CD4-positive, alpha-beta T cell treated with Interferon gamma for 1 hour (primary cell): ENCODE measurements around the gene SPATA6L.
A peak's percentile ranks its signal among the peaks of the same experiment; 100 is the strongest.

Source experiments
- DNase-seq: peaks from one replicate; pipeline ENCODE4 v3.0.0-alpha.2; 2020

Gene SPATA6L

GRCh38 chr9:4666042-4666699 is at the start of gene SPATA6L:
TSS of gene SPATA6L (minus strand) at chr9:4666480. CDS start at chr9:4666250, 230 bp downstream.
- DNase-seq, result peak; percentile 18

- no peak for DNase-seq
Measured at GRCh38 chr9:4714266-4715016, 48.2 kb upstream of the SPATA6L start.

- no peak for DNase-seq
Measured at GRCh38 chr9:4713849-4714248, 47.6 kb upstream of the SPATA6L start.

- no peak for DNase-seq
Measured at GRCh38 chr9:4709380-4709779, 43.1 kb upstream of the SPATA6L start.

GRCh38 chr9:4706971-4707622 is 40.8 kb upstream of the SPATA6L start:
- no peak for DNase-seq

- no peak for DNase-seq
Measured at GRCh38 chr9:4706021-4706420, 39.7 kb upstream of the SPATA6L start.

- DNase-seq, result no peak
Measured at GRCh38 chr9:4704129-4704528, 37.8 kb upstream of the SPATA6L start.

- DNase-seq, result no peak
Measured at GRCh38 chr9:4701526-4701925, 35.2 kb upstream of the SPATA6L start.

- no peak for DNase-seq
Measured at GRCh38 chr9:4700932-4701331, 34.7 kb upstream of the SPATA6L start.

- DNase-seq, result no peak
Measured at GRCh38 chr9:4700091-4700490, 33.8 kb upstream of the SPATA6L start.

- no peak for DNase-seq
Measured at GRCh38 chr9:4691795-4692194, 25.5 kb upstream of the SPATA6L start.

- DNase-seq, result no peak
Measured at GRCh38 chr9:4690144-4690543, 23.9 kb upstream of the SPATA6L start.

GRCh38 chr9:4689687-4690104 is 23.4 kb upstream of the SPATA6L start:
- no peak for DNase-seq

GRCh38 chr9:4689021-4689420 is 22.7 kb upstream of the SPATA6L start:
- no peak for DNase-seq

GRCh38 chr9:4686584-4686983 is 20.3 kb upstream of the SPATA6L start:
- no peak for DNase-seq

GRCh38 chr9:4686112-4686511 is 19.8 kb upstream of the SPATA6L start:
- no peak for DNase-seq

- no peak for DNase-seq
Measured at GRCh38 chr9:4684820-4685219, 18.5 kb upstream of the SPATA6L start.

- no peak for DNase-seq
Measured at GRCh38 chr9:4680750-4681149, 14.5 kb upstream of the SPATA6L start.

- no peak for DNase-seq
Measured at GRCh38 chr9:4680173-4680525, 13.9 kb upstream of the SPATA6L start.

GRCh38 chr9:4679268-4680172 is 13.2 kb upstream of the SPATA6L start, which contains the start of gene CDC37L1:
TSS of gene CDC37L1 (plus strand) at chr9:4679569. CDS start at chr9:4679768, 199 bp downstream.
- DNase-seq, result peak; percentile 97

- peak; percentile 3 for DNase-seq
Measured at GRCh38 chr9:4678679-4679267, 12.5 kb upstream of the SPATA6L start.

- no peak for DNase-seq
Measured at GRCh38 chr9:4677392-4677791, 11.1 kb upstream of the SPATA6L start.
